Stimulated activated effector memory CD8-positive, alpha-beta T cell treated with anti-CD3 and anti-CD28 coated beads, Interleukin-12 subunit alpha, Interleukin-12 subunit beta, amount 100 ng/mL, for 72 hours (primary cell): ENCODE measurements around the gene TERB1.
"Not testable (repeated sequence)": the region's sequence is repeated elsewhere in the genome, so short reads cannot be mapped to it uniquely, and the experiment has no call there.

ENCODE experiments used
- ATAC-seq: fragments of 150-1000 bp; cut with Tn5 transposase; 2 replicates; pipeline ENCODE4 v1.10.0; 2021
- DNase-seq, 2 donors: peaks; one replicate each; pipeline ENCODE4 v3.0.0; 2021 to 2022; ENCODE audit warnings: low spot score in 2 of 2
- H3K27ac Mint-ChIP-seq: one replicate; pipeline ENCODE4 v1.8.0; 2022; ENCODE audit warnings: mild to moderate bottlenecking, mixed read lengths
- H3K36me3 Mint-ChIP-seq: one replicate; pipeline ENCODE4 v1.8.0; 2022; ENCODE audit warnings: mild to moderate bottlenecking, mixed read lengths
- H3K4me1 Mint-ChIP-seq: one replicate; pipeline ENCODE4 v1.8.0; 2022; ENCODE audit warnings: mixed read lengths
- H3K4me3 Mint-ChIP-seq: one replicate; pipeline ENCODE4 v1.8.0; 2022; ENCODE audit warnings: mild to moderate bottlenecking, mixed read lengths
- H3K9me3 Mint-ChIP-seq: one replicate; pipeline ENCODE4 v1.8.0; 2022; ENCODE audit warnings: mixed read lengths

The TERB1 gene

GRCh38 chr16:66841366-66841765 is 40.0 kb upstream of the TERB1 start:
- Mint-ChIP-seq H3K36me3 (no peaks in the 10 kb centered on the region), H3K27ac (no peak overlapping the region), H3K4me1 (peaks cover 5% of the 10 kb centered on the region), H3K4me3 (no peak overlapping the region), H3K9me3 (no peaks in the 10 kb centered on the region)
- no peak for DNase-seq
- no peak for ATAC-seq

DNA sequence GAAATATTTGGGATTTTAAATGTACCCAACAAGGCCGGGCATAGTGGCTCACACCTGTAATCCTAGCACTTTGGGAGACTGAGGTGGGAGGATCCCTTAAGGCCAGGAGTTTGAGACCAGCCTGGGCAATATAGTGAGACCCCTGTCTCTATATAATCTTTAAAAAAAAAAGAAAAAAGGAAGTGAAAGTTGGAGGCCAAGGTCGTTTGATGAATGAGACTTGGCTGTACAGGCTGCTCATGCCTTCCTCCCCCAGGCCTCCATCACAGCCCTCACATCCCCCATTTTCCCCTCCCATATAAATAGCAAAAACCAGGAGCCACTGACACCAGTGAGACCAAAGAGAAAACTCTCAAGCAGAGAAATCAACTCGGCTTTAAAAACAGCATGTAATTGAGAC is 39.5 kb upstream of the TERB1 start:
- no peaks in the 10 kb centered on the region for H3K36me3 Mint-ChIP-seq
- no peaks in the 10 kb centered on the region for H3K9me3 Mint-ChIP-seq
- H3K27ac Mint-ChIP-seq: no peak overlapping the region
- peaks cover 5% of the 10 kb centered on the region for H3K4me1 Mint-ChIP-seq
- DNase-seq (no peak), ATAC-seq (no peak)
- no peak overlapping the region for H3K4me3 Mint-ChIP-seq

- no peak for ATAC-seq
- Mint-ChIP-seq H3K36me3 (peaks cover 2% of the 10 kb centered on the region), H3K4me3 (no peak overlapping the region), H3K4me1 (peaks cover 14% of the 10 kb centered on the region), H3K9me3 (no peaks in the 10 kb centered on the region), H3K27ac (no peak overlapping the region)
- no peak for DNase-seq
Measured at GRCh38 chr16:66834746-66835145, 33.4 kb upstream of the TERB1 start.

- Mint-ChIP-seq H3K4me3 (no peak overlapping the region), H3K27ac (no peak overlapping the region), H3K9me3 (no peaks in the 10 kb centered on the region), H3K36me3 (peaks cover 18% of the 10 kb centered on the region), H3K4me1 (peaks cover 30% of the 10 kb centered on the region)
- DNase-seq: no peak
- no peak for ATAC-seq
Measured at GRCh38 chr16:66832661-66833305, 31.4 kb upstream of the TERB1 start.

DNA sequence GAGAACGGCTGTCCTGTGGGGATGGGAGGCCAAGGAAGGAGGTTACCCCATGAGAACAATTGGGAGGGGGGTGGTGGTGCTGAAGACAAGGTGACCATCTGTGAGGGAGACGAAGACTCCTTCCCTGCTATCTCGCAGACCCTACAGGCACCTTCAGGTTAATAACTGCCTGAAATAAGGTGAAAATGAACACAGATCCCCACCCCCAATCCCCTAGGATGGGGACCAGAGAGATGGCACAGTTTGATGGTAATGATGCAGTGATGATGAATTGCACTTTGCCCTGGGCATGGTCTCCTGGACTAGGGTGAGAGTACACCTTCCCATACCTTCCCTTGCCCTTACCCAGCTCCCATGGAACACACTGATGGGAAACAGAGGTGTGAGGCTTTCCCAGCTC is 30.8 kb upstream of the TERB1 start:
- ATAC-seq (no peak), DNase-seq (no peak)
- Mint-ChIP-seq H3K4me1 (peaks cover 33% of the 10 kb centered on the region), H3K9me3 (no peaks in the 10 kb centered on the region), H3K36me3 (peaks cover 24% of the 10 kb centered on the region), H3K27ac (no peak overlapping the region), H3K4me3 (peak overlapping the region; percentile 57)

DNA sequence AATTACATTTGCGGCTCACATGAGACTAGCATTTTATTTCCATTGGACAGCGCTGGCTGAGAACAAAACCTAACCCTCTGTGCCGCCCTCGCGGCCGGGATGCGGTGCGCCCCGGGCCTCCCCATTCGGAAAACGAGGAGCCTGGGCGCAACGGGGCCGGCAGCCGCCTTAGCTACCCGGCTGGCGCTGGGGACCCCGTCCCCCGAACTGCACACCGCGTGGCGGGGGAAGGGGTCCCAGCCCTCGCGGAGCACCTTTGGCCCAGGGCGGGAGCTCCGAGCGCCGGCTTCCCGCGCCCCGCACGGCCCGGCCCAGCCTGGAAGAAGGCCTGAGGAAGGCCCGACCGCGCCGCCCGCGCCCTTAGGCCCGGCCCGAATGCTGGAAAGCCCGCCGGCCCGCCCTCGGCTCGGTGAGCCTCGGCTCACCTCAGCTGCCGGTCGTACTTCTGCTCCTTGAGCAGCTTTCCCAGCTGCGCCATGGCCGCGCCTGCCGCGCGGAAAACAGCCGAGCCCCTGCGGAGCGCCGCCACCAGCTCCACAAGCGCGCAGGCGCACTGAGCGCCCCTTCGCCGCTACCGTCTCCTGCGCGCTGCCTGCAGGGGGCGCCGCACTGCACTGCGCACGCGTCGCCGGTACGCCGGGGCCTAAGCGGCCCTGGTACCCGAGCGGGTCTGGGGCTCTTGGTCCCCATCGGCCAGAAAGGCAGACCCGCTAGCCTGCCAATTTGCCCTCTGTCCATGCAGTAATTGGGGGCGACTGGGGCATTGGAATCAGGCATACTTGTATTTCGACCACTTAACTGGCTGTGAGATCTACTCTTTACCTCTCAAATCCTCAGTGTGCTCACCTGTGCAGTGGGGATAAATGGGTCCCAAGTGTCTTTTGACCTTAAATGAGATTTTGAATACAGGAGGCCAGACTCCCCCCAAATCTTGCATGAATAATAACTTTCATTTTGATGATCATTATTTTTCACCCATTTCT is 29.3 kb upstream of the TERB1 start, which contains the start of gene NAE1:
NAE1 (minus strand) TSS at position 555 of the 983 bp plus-strand sequence; CDS start at position 478, 77 bp downstream.
- Mint-ChIP-seq H3K4me1 (peaks cover 41% of the 10 kb centered on the region), H3K4me3 (peak within 1 kb of the TSS; percentile 57), H3K36me3 (peaks cover 39% of the 10 kb centered on the region), H3K9me3 (no peaks in the 10 kb centered on the region), H3K27ac (peak within 1 kb of the TSS; percentile 29)
- DNase-seq: peak; percentile 95 to 97
- ATAC-seq: peak; percentile 96

DNA sequence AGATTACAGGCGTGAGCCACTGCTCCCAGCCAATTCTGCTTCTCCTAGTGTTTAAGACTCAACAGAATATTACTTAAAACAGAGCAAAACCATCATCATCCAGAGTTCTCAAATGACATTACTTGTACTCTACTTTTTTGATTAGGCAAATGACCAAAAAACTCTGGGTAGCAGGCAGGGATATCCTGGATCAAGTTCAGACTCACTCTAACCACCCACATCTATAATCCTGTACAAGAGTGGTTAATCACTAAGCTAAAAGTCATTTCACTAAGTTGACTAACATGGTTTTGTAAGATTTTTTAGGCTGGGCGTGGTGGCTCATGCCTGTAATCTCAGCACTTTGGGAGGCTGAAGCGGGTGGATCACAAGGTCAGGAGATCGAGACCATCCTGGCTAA is 22.6 kb upstream of the TERB1 start:
- peaks cover 20% of the 10 kb centered on the region for H3K4me1 Mint-ChIP-seq
- no peak for DNase-seq
- H3K4me3 Mint-ChIP-seq: no peak overlapping the region
- peaks cover 96% of the 10 kb centered on the region for H3K36me3 Mint-ChIP-seq
- ATAC-seq: no peak
- H3K9me3 Mint-ChIP-seq: no peaks in the 10 kb centered on the region
- H3K27ac Mint-ChIP-seq: no peak overlapping the region

- H3K27ac Mint-ChIP-seq: peak overlapping the region; percentile 3
Measured at GRCh38 chr16:66814734-66815133, 13.3 kb upstream of the TERB1 start.

DNA sequence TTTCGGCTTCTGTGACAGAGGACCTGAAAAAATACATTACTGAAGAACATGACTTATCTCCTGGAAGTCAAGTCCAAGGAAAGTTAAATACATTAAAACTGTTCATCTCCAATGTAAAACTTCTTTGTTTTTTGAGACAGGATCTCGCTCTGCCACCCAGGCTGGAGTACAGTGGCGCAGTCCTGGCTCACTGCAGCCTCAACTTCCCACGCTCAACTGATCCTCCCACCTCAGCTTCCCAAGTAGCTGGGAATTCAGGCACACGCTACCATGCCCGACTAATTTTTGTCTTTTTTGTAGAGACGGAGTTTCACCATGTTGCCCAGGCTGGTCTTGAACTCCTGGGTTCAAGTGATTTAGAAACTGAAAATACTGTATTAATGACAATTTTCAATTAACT is 9.7 kb upstream of the TERB1 start:
- Mint-ChIP-seq H3K4me3 (no peak overlapping the region), H3K27ac (no peak overlapping the region), H3K36me3 (peaks cover 100% of the 10 kb centered on the region), H3K4me1 (no peaks in the 10 kb centered on the region), H3K9me3 (no peaks in the 10 kb centered on the region)
- no peak for DNase-seq
- ATAC-seq: no peak

More at GRCh38 chr16:66814734-66815133, 13.3 kb upstream of the TERB1 start:
- ATAC-seq: no peak
- no peak for DNase-seq
- Mint-ChIP-seq H3K36me3 (peaks cover 100% of the 10 kb centered on the region), H3K4me3 (no peak overlapping the region), H3K9me3 (no peaks in the 10 kb centered on the region), H3K4me1 (no peaks in the 10 kb centered on the region)

DNA sequence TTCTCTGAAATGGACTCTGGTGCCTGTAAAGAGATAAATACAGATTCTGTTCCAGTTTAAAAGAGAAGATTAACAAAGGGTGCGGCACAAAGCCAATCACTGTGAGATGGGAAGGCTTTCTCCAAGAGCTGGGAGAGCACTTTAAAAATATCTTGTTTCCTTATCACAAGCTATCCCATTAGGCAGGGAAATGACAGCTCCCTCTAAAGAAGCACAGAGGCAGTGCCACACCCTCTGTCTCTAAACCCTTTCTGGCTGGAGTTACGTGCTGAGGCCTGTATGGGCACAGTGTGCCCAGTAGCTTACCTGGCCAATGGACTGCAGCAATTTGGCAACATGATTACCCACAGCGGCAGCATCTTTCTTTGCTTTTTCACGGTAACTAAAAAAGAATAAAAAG is 9.0 kb upstream of the TERB1 start:
- DNase-seq: no peak
- Mint-ChIP-seq H3K9me3 (no peaks in the 10 kb centered on the region), H3K27ac (peak overlapping the region; percentile 29), H3K4me3 (no peak overlapping the region), H3K4me1 (no peaks in the 10 kb centered on the region), H3K36me3 (peaks cover 100% of the 10 kb centered on the region)
- ATAC-seq: no peak

- Mint-ChIP-seq H3K36me3 (peaks cover 100% of the 10 kb centered on the region), H3K4me3 (no peak overlapping the region)
- ATAC-seq: peak; percentile 62
Measured at GRCh38 chr16:66809765-66810164, 8.4 kb upstream of the TERB1 start.

GRCh38 chr16:66802159-66802558 is 775 bp upstream of the TERB1 start:
- H3K4me1 Mint-ChIP-seq: no peaks in the 10 kb centered on the region
- H3K27ac Mint-ChIP-seq: no peak overlapping the region
- H3K36me3 Mint-ChIP-seq: peaks cover 54% of the 10 kb centered on the region
- ATAC-seq (no peak), DNase-seq (no peak)
- no peaks in the 10 kb centered on the region for H3K9me3 Mint-ChIP-seq
- no peak overlapping the region for H3K4me3 Mint-ChIP-seq

More at GRCh38 chr16:66809765-66810164, 8.4 kb upstream of the TERB1 start:
- Mint-ChIP-seq H3K27ac (peak overlapping the region; percentile 29), H3K4me1 (no peaks in the 10 kb centered on the region), H3K9me3 (no peaks in the 10 kb centered on the region)
- DNase-seq: no peak

DNA sequence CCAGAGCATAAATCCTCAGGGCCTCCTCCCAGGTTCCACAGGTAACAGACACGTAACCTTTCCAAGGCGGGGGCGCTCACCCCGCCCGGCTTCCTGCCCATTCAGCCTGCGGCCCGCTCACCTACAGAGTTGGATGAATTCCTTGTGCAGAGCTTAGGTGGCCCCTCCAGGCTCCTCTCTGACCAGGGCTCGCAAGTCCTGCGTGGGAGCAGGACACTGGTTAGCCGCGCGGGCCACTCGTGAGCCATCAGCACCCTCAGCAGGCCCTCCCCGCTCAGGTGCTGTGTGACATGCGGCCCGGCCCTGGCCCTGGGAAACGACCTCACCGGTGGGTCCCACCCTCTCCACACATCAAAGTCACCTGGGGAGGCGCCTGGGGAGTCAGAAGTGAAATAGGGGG is 528 bp downstream of the TERB1 start:
- DNase-seq (no peak), ATAC-seq (no peak)
- peaks cover 41% of the 10 kb centered on the region for H3K36me3 Mint-ChIP-seq
- no peak overlapping the region for H3K27ac Mint-ChIP-seq
- no peaks in the 10 kb centered on the region for H3K9me3 Mint-ChIP-seq
- no peak overlapping the region for H3K4me3 Mint-ChIP-seq
- no peaks in the 10 kb centered on the region for H3K4me1 Mint-ChIP-seq

- DNase-seq: no peak
- H3K4me3 Mint-ChIP-seq: no peak overlapping the region
Measured at GRCh38 chr16:66798161-66798560, 3.2 kb downstream of the TERB1 start.

GRCh38 chr16:66793984-66794383 is 7.4 kb downstream of the TERB1 start:
- not testable (repeated sequence) for H3K4me3 Mint-ChIP-seq, H3K4me1 Mint-ChIP-seq, H3K9me3 Mint-ChIP-seq, DNase-seq, H3K27ac Mint-ChIP-seq, ATAC-seq, H3K36me3 Mint-ChIP-seq

More at GRCh38 chr16:66798161-66798560, 3.2 kb downstream of the TERB1 start:
- ATAC-seq: no peak
- no peak overlapping the region for H3K27ac Mint-ChIP-seq
- no peaks in the 10 kb centered on the region for H3K9me3 Mint-ChIP-seq
- peaks cover 14% of the 10 kb centered on the region for H3K36me3 Mint-ChIP-seq
- H3K4me1 Mint-ChIP-seq: no peaks in the 10 kb centered on the region
